AG04449 (cell line): ENCODE measurements around the gene DIPK1A.

ENCODE experiments used
- CTCF ChIA-PET: fragments of 350-600 bp; formaldehyde crosslinking; extraction: SDS; loops from one replicate; lab custom pipeline; 2021; ENCODE audit warnings: antibody characterized with exemption; lab: Yijun Ruan, JAX
- POLR2A ChIA-PET: fragments of 400-600, 350-600 bp; formaldehyde crosslinking; extraction: SDS; loops from one replicate; lab custom pipeline; 2020; ENCODE audit warnings: antibody characterized with exemption, inconsistent platforms; lab: Yijun Ruan, JAX
- DNase-seq: peaks from one replicate; pipeline ENCODE4 v3.0.0-alpha.2; 2010; ENCODE audit warnings: low read depth, low spot score
- H3K4me3 ChIP-seq: 2 replicates; pipeline ENCODE4 v1.5.1; 2011; ENCODE audit warnings: low read depth, mild to moderate bottlenecking, control low read depth, low read length
- TF ChIP-seq, protein P1 (sequence below): IDR thresholded peaks from one replicate; pipeline ENCODE4 v1.5.1; 2011; ENCODE audit warnings: mild to moderate bottlenecking, moderate library complexity, low read length, control low read depth, inconsistent platforms; ENCODE audit not compliant: insufficient read depth; ENCODE audit errors: missing control alignments

The DIPK1A gene

DNA sequence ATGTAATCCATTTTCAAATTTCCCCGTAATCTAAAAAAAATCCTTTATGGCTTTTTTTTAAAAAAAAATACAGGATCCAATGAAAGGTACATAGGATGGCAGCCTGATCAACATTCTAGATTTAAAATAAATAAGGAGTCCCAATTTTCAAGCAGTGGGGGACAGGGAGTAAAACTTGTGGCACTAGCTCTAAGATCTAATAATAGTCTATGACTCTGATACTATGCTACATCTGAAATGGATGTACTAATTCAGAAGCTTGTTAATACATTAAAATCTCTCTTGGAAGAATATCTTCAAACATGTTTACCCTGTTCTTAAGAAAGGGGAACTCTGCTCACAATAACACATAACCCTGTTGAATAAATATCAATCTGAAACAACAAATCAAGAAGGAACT, 8.5 kb downstream of the DIPK1A start:
- CTCF ChIA-PET = interaction anchor here (1.0 to 1.3 kb wide), 3 partner anchors 9 to 93 kb away, joined by 3 to 6 read pairs (median 3); no protein-coding TSS in a partner anchor
- no peak overlapping the region for H3K4me3 ChIP-seq
- TF ChIP-seq, protein P1, sequence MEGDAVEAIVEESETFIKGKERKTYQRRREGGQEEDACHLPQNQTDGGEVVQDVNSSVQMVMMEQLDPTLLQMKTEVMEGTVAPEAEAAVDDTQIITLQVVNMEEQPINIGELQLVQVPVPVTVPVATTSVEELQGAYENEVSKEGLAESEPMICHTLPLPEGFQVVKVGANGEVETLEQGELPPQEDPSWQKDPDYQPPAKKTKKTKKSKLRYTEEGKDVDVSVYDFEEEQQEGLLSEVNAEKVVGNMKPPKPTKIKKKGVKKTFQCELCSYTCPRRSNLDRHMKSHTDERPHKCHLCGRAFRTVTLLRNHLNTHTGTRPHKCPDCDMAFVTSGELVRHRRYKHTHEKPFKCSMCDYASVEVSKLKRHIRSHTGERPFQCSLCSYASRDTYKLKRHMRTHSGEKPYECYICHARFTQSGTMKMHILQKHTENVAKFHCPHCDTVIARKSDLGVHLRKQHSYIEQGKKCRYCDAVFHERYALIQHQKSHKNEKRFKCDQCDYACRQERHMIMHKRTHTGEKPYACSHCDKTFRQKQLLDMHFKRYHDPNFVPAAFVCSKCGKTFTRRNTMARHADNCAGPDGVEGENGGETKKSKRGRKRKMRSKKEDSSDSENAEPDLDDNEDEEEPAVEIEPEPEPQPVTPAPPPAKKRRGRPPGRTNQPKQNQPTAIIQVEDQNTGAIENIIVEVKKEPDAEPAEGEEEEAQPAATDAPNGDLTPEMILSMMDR = no peak
- DNase-seq = no peak
- POLR2A ChIA-PET = no interaction called here

DNA sequence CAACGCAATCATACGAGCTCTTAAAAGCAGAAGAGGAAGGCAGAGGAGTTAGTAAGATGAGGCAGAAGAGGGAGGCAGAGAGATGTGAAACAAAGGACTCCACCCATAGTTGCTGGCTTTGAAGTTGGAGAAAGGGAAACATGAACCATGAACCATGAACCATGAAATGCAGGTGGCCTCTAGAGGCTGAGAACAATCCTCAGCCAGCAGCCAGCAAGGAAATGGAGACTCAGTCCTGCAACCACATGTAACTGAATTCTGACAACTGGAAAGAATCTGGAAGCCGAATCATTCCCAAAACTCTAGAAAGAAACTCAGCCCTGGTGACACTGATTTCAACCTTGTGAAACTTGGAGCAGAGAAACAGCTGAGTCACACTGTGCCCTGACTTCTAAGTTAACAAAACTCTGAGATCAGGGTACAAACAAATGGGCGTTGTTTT, 10.1 kb downstream of the DIPK1A start:
- H3K4me3 ChIP-seq = no peak overlapping the region
- ChIA-PET CTCF (interaction anchor here (0.9 to 4.4 kb wide), 3 partner anchors 9 to 92 kb away, joined by 6 to 20 read pairs (median 17); partner anchors contain the start of gene DIPK1A), POLR2A (no interaction called here)
- TF ChIP-seq, protein P1 = no peak
- no peak for DNase-seq

DNA sequence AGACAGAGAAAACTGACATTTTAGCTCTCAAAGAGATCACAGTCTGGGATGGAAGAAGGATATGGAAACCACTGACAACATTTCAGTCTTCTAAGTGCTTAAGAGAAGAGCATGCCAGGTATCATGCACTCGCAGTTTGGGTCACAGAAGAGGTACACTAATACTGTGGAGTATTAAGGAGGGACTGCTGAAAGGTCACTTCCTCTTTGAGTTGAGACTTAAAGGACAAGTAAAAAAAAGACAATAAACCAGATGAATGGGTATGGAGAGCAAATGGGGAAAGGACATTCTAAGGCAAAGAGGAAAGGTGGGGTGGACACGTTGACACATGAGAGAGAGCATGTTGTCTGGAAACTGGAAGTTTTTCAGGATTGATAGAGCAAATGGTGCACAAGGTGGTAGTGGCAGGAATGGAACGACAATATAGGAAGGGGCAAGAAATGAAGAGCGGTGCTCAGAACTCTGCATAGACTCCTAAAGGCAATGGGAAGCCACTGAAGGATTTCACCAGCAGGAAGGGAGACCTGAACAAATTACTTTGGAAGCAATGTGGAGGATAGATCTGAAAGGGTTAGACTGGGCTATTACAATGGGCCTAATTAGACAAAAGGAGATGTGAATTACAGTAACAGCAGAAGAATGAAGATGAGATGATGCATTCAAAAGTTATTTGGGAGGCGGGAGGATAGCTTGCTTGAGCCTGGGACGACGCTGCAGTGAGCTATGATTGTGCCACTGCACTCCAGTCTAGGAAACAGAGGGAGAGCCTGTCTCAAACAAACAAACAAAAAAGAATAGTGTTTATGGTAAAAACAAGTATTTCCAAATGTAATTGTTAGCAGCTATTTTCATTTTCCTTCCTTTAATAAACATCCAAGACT, 11.1 kb downstream of the DIPK1A start:
- TF ChIP-seq, protein P1 = no peak
- H3K4me3 ChIP-seq = no peak overlapping the region; the same call in 1 of the 2 replicates
- no peak for DNase-seq
- POLR2A ChIA-PET = no interaction called here
- CTCF ChIA-PET = interaction anchor here (0.8 to 4.4 kb wide), 7 partner anchors 9 to 91 kb away, joined by 3 to 20 read pairs (median 5); partner anchors contain the start of gene DIPK1A

DNA sequence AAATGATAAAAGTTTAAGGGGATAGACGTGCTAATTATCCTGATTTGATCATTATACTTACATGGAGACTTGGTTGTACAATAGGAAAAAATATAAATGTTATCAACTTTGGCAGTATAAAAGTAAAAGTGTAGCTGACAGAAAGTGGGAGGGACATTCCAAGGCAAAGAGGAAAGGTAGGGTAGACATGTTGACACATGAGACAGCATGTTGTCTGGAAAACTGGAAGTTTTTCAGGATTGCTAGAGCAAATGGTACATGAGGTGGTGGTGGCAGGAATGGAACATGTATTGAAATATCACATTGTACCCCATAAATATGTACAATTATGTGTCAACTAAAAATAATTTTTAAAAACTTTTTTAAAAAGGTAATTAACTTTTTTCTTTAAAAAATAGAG, 13.2 kb downstream of the DIPK1A start:
- DNase-seq = no peak
- POLR2A ChIA-PET = no interaction called here
- no peak overlapping the region for H3K4me3 ChIP-seq
- CTCF ChIA-PET = interaction anchor here (1.0 to 4.4 kb wide), 5 partner anchors 12 to 90 kb away, joined by 3 to 20 read pairs (median 4); partner anchors contain the start of gene DIPK1A
- TF ChIP-seq, protein P1 = no peak

DNA sequence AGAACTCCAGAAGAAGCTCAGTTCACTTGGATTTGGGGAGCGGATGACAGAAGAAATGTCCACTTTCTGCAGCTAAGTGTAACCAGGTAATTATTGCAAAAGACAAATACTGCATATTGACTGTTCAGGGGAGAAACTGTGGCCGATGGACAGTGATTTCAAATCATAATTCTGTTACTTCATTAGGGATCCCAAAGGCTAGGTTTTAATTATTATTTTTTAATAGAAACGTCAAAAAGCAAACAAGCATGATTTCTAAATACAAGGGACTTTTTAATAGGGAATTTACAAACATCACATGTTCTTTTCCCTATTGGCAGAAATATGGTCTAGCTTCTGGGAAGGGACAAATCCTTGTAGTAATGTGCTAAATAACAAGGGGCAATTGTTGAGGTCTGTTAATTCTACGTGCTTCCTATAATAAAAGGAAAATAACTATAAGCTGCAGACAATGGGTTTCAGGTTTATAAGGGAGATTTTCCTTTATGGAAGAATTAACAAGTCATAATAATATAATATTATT, 15.5 kb downstream of the DIPK1A start:
- no peak for DNase-seq
- no peak overlapping the region for H3K4me3 ChIP-seq
- ChIA-PET CTCF (interaction anchor here (0.7 to 1.1 kb wide), 3 partner anchors 14 to 82 kb away, joined by 3 to 4 read pairs (median 3); no protein-coding TSS in a partner anchor), POLR2A (no interaction called here)
- TF ChIP-seq, protein P1 = no peak
